Nephron (organoid): Measurements from ENCODE around the gene ZNF366.

ENCODE experiments used
- H3K27ac Mint-ChIP-seq, 3 experiments: 2 replicates each; pipeline ENCODE4 v1.8.0; 2020; ENCODE audit warnings: mixed read lengths in 3 of 3, mild to moderate bottlenecking in 2 of 3, moderate library complexity in 1 of 3
- H3K27me3 Mint-ChIP-seq: 2 replicates; pipeline ENCODE4 v1.8.0; 2021; ENCODE audit warnings: low read depth, mild to moderate bottlenecking, moderate library complexity, mixed read lengths
- H3K36me3 Mint-ChIP-seq: 2 replicates; pipeline ENCODE4 v1.8.0; 2020; ENCODE audit warnings: low read depth, mixed read lengths
- H3K4me1 Mint-ChIP-seq: 2 replicates; pipeline ENCODE4 v1.8.0; 2020; ENCODE audit warnings: mixed read lengths
- H3K4me3 Mint-ChIP-seq, 3 experiments: 2 replicates each; pipeline ENCODE4 v1.8.0; 2020; ENCODE audit warnings: mild to moderate bottlenecking in 3 of 3, mixed read lengths in 3 of 3, moderate library complexity in 2 of 3
- H3K9me3 Mint-ChIP-seq: 2 replicates; pipeline ENCODE4 v1.8.0; 2020; ENCODE audit warnings: mixed read lengths
- TF ChIP-seq, protein P1 (sequence below), 3 experiments: fragments of 200-600 bp; sonication (generic); IDR thresholded peaks; one replicate each; pipeline ENCODE4 v1.5.0; 2021; ENCODE audit warnings: antibody characterized with exemption in 3 of 3; ENCODE audit not compliant: unreplicated experiment in 3 of 3

The ZNF366 gene

GRCh38 chr5:72505539-72506157, 1.6 kb downstream of the ZNF366 start:
- H3K4me3 Mint-ChIP-seq, result no peak overlapping the region
- H3K9me3 Mint-ChIP-seq, result no peaks in the 10 kb centered on the region
- peaks cover 5% of the 10 kb centered on the region for H3K27me3 Mint-ChIP-seq
- peaks cover 23% of the 10 kb centered on the region for H3K4me1 Mint-ChIP-seq
- H3K27ac Mint-ChIP-seq, result no peak overlapping the region
- TF ChIP-seq, protein P1, sequence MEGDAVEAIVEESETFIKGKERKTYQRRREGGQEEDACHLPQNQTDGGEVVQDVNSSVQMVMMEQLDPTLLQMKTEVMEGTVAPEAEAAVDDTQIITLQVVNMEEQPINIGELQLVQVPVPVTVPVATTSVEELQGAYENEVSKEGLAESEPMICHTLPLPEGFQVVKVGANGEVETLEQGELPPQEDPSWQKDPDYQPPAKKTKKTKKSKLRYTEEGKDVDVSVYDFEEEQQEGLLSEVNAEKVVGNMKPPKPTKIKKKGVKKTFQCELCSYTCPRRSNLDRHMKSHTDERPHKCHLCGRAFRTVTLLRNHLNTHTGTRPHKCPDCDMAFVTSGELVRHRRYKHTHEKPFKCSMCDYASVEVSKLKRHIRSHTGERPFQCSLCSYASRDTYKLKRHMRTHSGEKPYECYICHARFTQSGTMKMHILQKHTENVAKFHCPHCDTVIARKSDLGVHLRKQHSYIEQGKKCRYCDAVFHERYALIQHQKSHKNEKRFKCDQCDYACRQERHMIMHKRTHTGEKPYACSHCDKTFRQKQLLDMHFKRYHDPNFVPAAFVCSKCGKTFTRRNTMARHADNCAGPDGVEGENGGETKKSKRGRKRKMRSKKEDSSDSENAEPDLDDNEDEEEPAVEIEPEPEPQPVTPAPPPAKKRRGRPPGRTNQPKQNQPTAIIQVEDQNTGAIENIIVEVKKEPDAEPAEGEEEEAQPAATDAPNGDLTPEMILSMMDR (IDR thresholded peaks at IDR 0.05; ENCODE audit: unreplicated experiment in 3 of 3), result no peak
- H3K36me3 Mint-ChIP-seq, result no peaks in the 10 kb centered on the region

GRCh38 chr5:72505016-72505415, 2.2 kb downstream of the ZNF366 start:
- no peaks in the 10 kb centered on the region for H3K9me3 Mint-ChIP-seq
- no peak overlapping the region for H3K27ac Mint-ChIP-seq

GRCh38 chr5:72503888-72504491, 3.2 kb downstream of the ZNF366 start:
- Mint-ChIP-seq H3K27ac (no peak overlapping the region), H3K4me1 (peaks cover 18% of the 10 kb centered on the region), H3K4me3 (no peak overlapping the region), H3K9me3 (no peaks in the 10 kb centered on the region), H3K36me3 (no peaks in the 10 kb centered on the region), H3K27me3 (peaks cover 5% of the 10 kb centered on the region)
- TF ChIP-seq, protein P1 (IDR thresholded peaks at IDR 0.05; ENCODE audit: unreplicated experiment in 3 of 3), result no peak

More at GRCh38 chr5:72505016-72505415, 2.2 kb downstream of the ZNF366 start:
- H3K36me3 Mint-ChIP-seq, result no peaks in the 10 kb centered on the region
- H3K4me1 Mint-ChIP-seq, result peaks cover 18% of the 10 kb centered on the region
- TF ChIP-seq, protein P1 (IDR thresholded peaks at IDR 0.05; ENCODE audit: unreplicated experiment in 3 of 3), result no peak
- H3K27me3 Mint-ChIP-seq, result peaks cover 5% of the 10 kb centered on the region
- no peak overlapping the region for H3K4me3 Mint-ChIP-seq

- H3K4me3 Mint-ChIP-seq, result no peak overlapping the region
- no peaks in the 10 kb centered on the region for H3K9me3 Mint-ChIP-seq
- peaks cover 3% of the 10 kb centered on the region for H3K27me3 Mint-ChIP-seq
- no peaks in the 10 kb centered on the region for H3K36me3 Mint-ChIP-seq
- H3K4me1 Mint-ChIP-seq, result peaks cover 11% of the 10 kb centered on the region
- peak overlapping the region in 1 of 3 experiments; percentile 56 for H3K27ac Mint-ChIP-seq
- TF ChIP-seq, protein P1 (IDR thresholded peaks at IDR 0.05; ENCODE audit: unreplicated experiment in 3 of 3), result no peak
Measured at GRCh38 chr5:72501488-72501887, 5.7 kb downstream of the ZNF366 start.

GRCh38 chr5:72499730-72500129, 7.5 kb downstream of the ZNF366 start:
- H3K4me1 Mint-ChIP-seq, result peaks cover 17% of the 10 kb centered on the region
- H3K4me3 Mint-ChIP-seq, result no peak overlapping the region
- TF ChIP-seq, protein P1 (IDR thresholded peaks at IDR 0.05; ENCODE audit: unreplicated experiment in 3 of 3), result no peak
- H3K36me3 Mint-ChIP-seq, result no peaks in the 10 kb centered on the region
- H3K9me3 Mint-ChIP-seq, result no peaks in the 10 kb centered on the region
- no peaks in the 10 kb centered on the region for H3K27me3 Mint-ChIP-seq
- H3K27ac Mint-ChIP-seq, result peak overlapping the region in 1 of 3 experiments; percentile 61

DNA sequence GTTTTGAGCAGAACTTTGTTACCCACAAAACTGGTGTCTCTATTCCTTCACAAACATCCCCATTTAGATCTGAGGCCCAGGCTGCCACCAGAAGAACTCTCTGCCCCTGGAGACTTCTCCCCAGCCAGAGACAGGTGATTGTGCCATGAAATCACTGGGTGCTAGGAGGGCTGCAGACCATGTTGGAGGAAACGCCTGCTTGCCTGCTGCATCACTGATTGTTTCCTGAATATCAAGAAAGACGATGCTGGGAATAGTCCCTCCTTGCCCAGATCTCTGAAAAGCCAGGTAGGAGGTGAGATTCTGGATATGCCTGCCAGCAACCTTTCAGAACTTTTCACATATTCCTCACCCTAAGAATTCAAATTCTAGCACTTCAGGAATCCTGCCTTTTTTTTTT, 8.1 kb downstream of the ZNF366 start:
- Mint-ChIP-seq H3K27ac (no peak overlapping the region), H3K36me3 (no peaks in the 10 kb centered on the region), H3K4me3 (no peak overlapping the region), H3K9me3 (no peaks in the 10 kb centered on the region), H3K4me1 (peaks cover 21% of the 10 kb centered on the region), H3K27me3 (no peaks in the 10 kb centered on the region)
- TF ChIP-seq, protein P1 (IDR thresholded peaks at IDR 0.05; ENCODE audit: unreplicated experiment in 3 of 3), result no peak
